K562 (cell line): ENCODE results near the gene CHRM4. TPM values are rescaled to one million over a fixed set of nuclear protein-coding genes. Genes with fewer than 3 reads are reported as not detected.

ENCODE experiments used
- ATAC-seq: fragments of 200-7000 bp; cut with Tn5 transposase; 3 replicates; pipeline ENCODE4 v1.9.1; 2020; ENCODE audit warnings: moderate library complexity
- BruUV-seq: library from RNA; stranded (reverse); fragments of 400-500 nt; replicated peaks from 2 replicates; lab custom pipeline; 2021; lab: Mats Ljungman, UMichigan
- CTCF ChIA-PET: fragments of 300-600 bp; formaldehyde crosslinking; extraction: SDS; loops from one replicate; lab custom pipeline; 2021; ENCODE audit warnings: low intra/inter-chr PET ratio; lab: Yijun Ruan, JAX
- POLR2A ChIA-PET: fragments of 300-600, 350-650 bp; sonication (Branson Sonifier 250); formaldehyde crosslinking; extraction: SDS; loops from one replicate; lab custom pipeline; 2021; ENCODE audit warnings: antibody characterized with exemption, inconsistent platforms; lab: Yijun Ruan, JAX
- DNase-seq, 4 experiments: peaks; one replicate each; pipeline versions ENCODE4 v3.0.0 to v3.0.0-alpha.2; 2011 to 2018; ENCODE audit warnings: low spot score in 3 of 4, mixed read lengths in 3 of 4; ENCODE audit errors: extremely low read depth in 1 of 4
- FAIRE-seq: peaks from 2 replicates; lab custom pipeline; 2011; peaks lifted over from hg19 to GRCh38; lab: Jason Lieb, UNC
- H2AFZ ChIP-seq: 2 replicates; pipeline ENCODE4 v1.6.0; 2011; ENCODE audit warnings: low read depth, low read length, control low read depth, inconsistent platforms
- H3K27ac ChIP-seq: fragments of 200-600 bp; 3 replicates; pipeline ENCODE4 v1.8.0; 2011; ENCODE audit warnings: low read depth, mild to moderate bottlenecking, control low read depth, inconsistent platforms, low read length, moderate library complexity, mixed read lengths; ENCODE audit errors: extremely low read depth
- H3K27me3 ChIP-seq, 2 experiments: fragments of 300-600 bp in 1 of 2; 2 replicates in 1 of 2; 3 replicates in 1 of 2; pipeline versions ENCODE4 v1.6.0 to v1.8.0; 2011; ENCODE audit warnings: inconsistent platforms in 2 of 2, low read length in 2 of 2, mild to moderate bottlenecking in 1 of 2, mixed read lengths in 1 of 2, moderate library complexity in 1 of 2; ENCODE audit not compliant: control insufficient read depth in 2 of 2, insufficient read depth in 2 of 2
- H3K36me3 ChIP-seq: fragments of 300-600 bp; 3 replicates; pipeline ENCODE4 v1.8.0; 2011; ENCODE audit warnings: mild to moderate bottlenecking, low read length, inconsistent platforms; ENCODE audit not compliant: control insufficient read depth, insufficient read depth
- H3K4me1 ChIP-seq, 2 experiments: fragments of 200-600 bp in 1 of 2; replicated peaks in 1 of 2; 2 replicates in 1 of 2; 3 replicates in 1 of 2; pipeline versions ENCODE4 v1.5.1 to v1.8.0; 2011; ENCODE audit warnings: inconsistent platforms in 2 of 2, low read length in 2 of 2, mild to moderate bottlenecking in 1 of 2, mixed read lengths in 1 of 2, moderate library complexity in 1 of 2; ENCODE audit not compliant: control insufficient read depth in 2 of 2, insufficient read depth in 2 of 2
- H3K4me2 ChIP-seq: 2 replicates; pipeline ENCODE4 v1.6.1; 2011; ENCODE audit warnings: low read length, control low read depth, inconsistent platforms, mixed read lengths; ENCODE audit not compliant: insufficient read depth
- H3K4me3 ChIP-seq: fragments of 200-600 bp; sonication (generic), shearing (Covaris generic); 2 replicates; pipeline ENCODE4 v1.5.1; 2016; ENCODE audit warnings: control low read depth, inconsistent platforms
- H3K79me2 ChIP-seq: fragments of 200-600 bp; 3 replicates; pipeline ENCODE4 v1.8.0; 2011; ENCODE audit warnings: low read length, inconsistent platforms; ENCODE audit not compliant: control insufficient read depth, insufficient read depth
- H3K9ac ChIP-seq, 2 experiments: 2 replicates each; pipeline versions ENCODE4 v1.6.0 to v1.6.1; 2011; ENCODE audit warnings: low read depth in 2 of 2, low read length in 2 of 2, control low read depth in 1 of 2, inconsistent platforms in 1 of 2, mild to moderate bottlenecking in 1 of 2, mixed read lengths in 1 of 2; ENCODE audit not compliant: insufficient read depth in 1 of 2
- H3K9me1 ChIP-seq: one replicate; pipeline ENCODE4 v1.6.0; 2011; ENCODE audit warnings: inconsistent platforms, mild to moderate bottlenecking, low read length, moderate library complexity; ENCODE audit not compliant: control insufficient read depth, insufficient read depth
- H3K9me3 ChIP-seq: replicated peaks from 2 replicates; pipeline ENCODE4 v1.5.1; 2011; ENCODE audit warnings: low read depth, low read length, inconsistent platforms; ENCODE audit not compliant: control insufficient read depth, insufficient read depth
- H4K20me1 ChIP-seq: replicated peaks from 2 replicates; pipeline ENCODE4 v1.6.1; 2011; ENCODE audit warnings: low read length, inconsistent platforms, mixed read lengths; ENCODE audit not compliant: control insufficient read depth, insufficient read depth
- CTCF ChIP-seq, 3 experiments: IDR thresholded peaks in 2 of 3; conservative IDR thresholded peaks in 1 of 3; 2 replicates each; pipeline ENCODE4 v1.5.1; 2011 to 2012; ENCODE audit warnings: low read length in 3 of 3, mild to moderate bottlenecking in 3 of 3, control low read depth in 2 of 3, improper control_type of control experiment in 1 of 3, inconsistent platforms in 1 of 3, low read depth in 1 of 3, mixed read lengths in 1 of 3, moderate library complexity in 1 of 3; ENCODE audit not compliant: insufficient read depth in 2 of 3
- MAFF ChIP-seq: IDR thresholded peaks from 2 replicates; pipeline ENCODE4 v1.6.1; 2012; ENCODE audit warnings: low read length, improper control_type of control experiment
- MTA3 ChIP-seq: fragments of 450-650 bp; formaldehyde crosslinking; IDR thresholded peaks from 2 replicates; pipeline ENCODE4 v1.6.1; 2017; ENCODE audit warnings: mild to moderate bottlenecking, borderline replicate concordance
- NR4A1 ChIP-seq, 2 experiments: fragments of 250-450 bp in 1 of 2; fragments of 450-650 bp in 1 of 2; sonication (Bioruptor Pico) in 1 of 2; IDR thresholded peaks; 2 replicates each; pipeline versions ENCODE4 v1.4.0 to v1.6.1; 2016 to 2020; ENCODE audit warnings: mild to moderate bottlenecking in 2 of 2, missing compliant biosample characterization in 1 of 2, missing genetic modification characterization in 1 of 2, moderate library complexity in 1 of 2
- PRDM10 ChIP-seq: fragments of 450-650 bp; IDR thresholded peaks from 2 replicates; pipeline ENCODE4 v1.6.1; 2018; ENCODE audit not compliant: partially characterized antibody
- PTRF ChIP-seq: fragments of 450-650 bp; IDR thresholded peaks from 2 replicates; pipeline ENCODE4 v1.6.1; 2016; ENCODE audit warnings: mild to moderate bottlenecking, missing genetic modification characterization, missing compliant biosample characterization
- TAL1 ChIP-seq: fragments of 450-650 bp; IDR thresholded peaks from 2 replicates; pipeline ENCODE4 v1.6.1; 2016; ENCODE audit warnings: mild to moderate bottlenecking
- ZNF239 ChIP-seq: fragments of 250-450 bp; sonication (Bioruptor Pico); IDR thresholded peaks from 2 replicates; pipeline ENCODE4 v1.4.0; 2020; ENCODE audit warnings: mild to moderate bottlenecking
- ZNF507 ChIP-seq: conservative IDR thresholded peaks from 2 replicates; pipeline ENCODE4 v1.6.1; 2017; ENCODE audit warnings: missing genetic modification characterization, missing compliant biosample characterization
- ZSCAN29 ChIP-seq: fragments of 450-650 bp; IDR thresholded peaks from 2 replicates; pipeline ENCODE4 v1.6.1; 2017
- in situ Hi-C: fragments of 300-500 bp; cut with MboI; formaldehyde crosslinking; loops from 4 replicates; pipeline ENCODE4 v1.15.0; 2018; ENCODE audit warnings: inconsistent platforms, mixed read lengths
- intact Hi-C: fragments of 100-400 bp; cut with micrococcal nuclease; formaldehyde crosslinking; loops from 2 replicates; pipeline ENCODE4 v1.14.2; 2022
- polyA plus RNA-seq, 8 experiments: library from polyadenylated mRNA; depleted of rRNA in 4 of 8; stranded (reverse) in 5 of 8; unstranded in 3 of 8; fragments of >200 nt; fragmentation: Nextera tagmentation in 2 of 8; fragmentation: Illumina TruSeq in 1 of 8; extraction: Ambion mirVana in 2 of 8; extraction: Trizol in 1 of 8; gene quantifications; 2 replicates each; pipeline versions ENCODE4 v1.2.1 to v1.2.3, GENCODE V29; 2011 to 2014; ENCODE audit warnings: inconsistent platforms in 1 of 8, missing spikeins in 1 of 8
- total RNA-seq, 7 experiments: library from RNA; depleted of rRNA in 6 of 7; stranded (reverse); fragments of >200 nt in 6 of 7; fragmentation: Illumina TruSeq in 2 of 7; extraction: Trizol in 2 of 7; gene quantifications; 2 replicates each; pipeline versions ENCODE4 v1.2.1 to v1.2.3, GENCODE V29; 2011 to 2021; ENCODE audit warnings: low replicate concordance in 1 of 7

CHRM4 gene
- total and polyA plus RNA-seq, 9 of the 15 experiments (the other 6 are each of a cell fraction or from before 2014, with no cell fraction given) = 0.22 to 1.3 (median 0.40) TPM; not detected in 2

- no TSS peak for BruUV-seq
- POLR2A ChIA-PET = interaction anchor here (0.7 to 1.2 kb wide), 3 partner anchors 12 to 20 kb away, joined by 3 read pairs; no protein-coding TSS in a partner anchor
- in situ Hi-C loops = no loop called here
- CTCF ChIA-PET = no interaction called here
- no peak for ATAC-seq
- Histone ChIP-seq H3K9me3 (no peaks in the 10 kb centered on the region), H3K4me1 (peaks cover 0 to 18% of the 10 kb centered on the region in 2 experiments; a peak in 3 of 5 replicates), H3K4me3 (no peak overlapping the region), H3K27ac (no peak overlapping the region), H2AFZ (no peak overlapping the region), H3K9me1 (no peaks in the 10 kb centered on the region), H4K20me1 (no peaks in the 10 kb centered on the region), H3K9ac (no peak overlapping the region), H3K79me2 (0 out of 3 replicates have a peak, but pooled peaks cover 2% of the 10 kb centered on the region), H3K27me3 (no peaks in the 10 kb centered on the region), H3K4me2 (no peak overlapping the region), H3K36me3 (peaks cover 49% of the 10 kb centered on the region; the same call in 2 of the 3 replicates)
- intact Hi-C loops = no loop called here
- TF ChIP-seq CTCF (IDR thresholded peaks at IDR 0.05 in 2 of 3, conservative IDR thresholded peaks at IDR 0.05 in 1 of 3; ENCODE audit: insufficient read depth in 2 of 3, low read depth in 1 of 3, low read length in 3 of 3) = no peak
- no peak for TF ChIP-seq TAL1
- no peak for TF ChIP-seq ZNF507 (tag)
- no peak for TF ChIP-seq MTA3
- TF ChIP-seq ZNF239 (CRISPR knock-in tag) = no peak
- no peak for TF ChIP-seq PTRF (tag)
- no peak for TF ChIP-seq MAFF
- TF ChIP-seq ZSCAN29 = no peak
- no peak for TF ChIP-seq PRDM10
- TF ChIP-seq NR4A1 (CRISPR knock-in tag; IDR thresholded peaks at IDR 0.05) = no peak
- TF ChIP-seq NR4A1 (tag; IDR thresholded peaks at IDR 0.05) = no peak
- no peak for FAIRE-seq
- no peak for DNase-seq
Measured at GRCh38 chr11:46431211-46431610, 39.6 kb upstream of the CHRM4 start.
